Dermis lymphatic vessel endothelial cell (primary cell): ENCODE results near the gene PRSS27. TPM values are rescaled to one million over a fixed set of nuclear protein-coding genes. Genes with fewer than 3 reads are reported as not detected.

Source experiments
- total RNA-seq: library from RNA; depleted of rRNA; stranded (reverse); fragments of >200 nt; gene quantifications from 2 replicates; pipeline ENCODE4 v1.2.1, GENCODE V29; 2014

The PRSS27 gene
- total RNA-seq = 0.22 and 0.26 TPM in 2 replicates

GRCh38 chr16:2720064-2720457, at the start of gene PRSS27:
PRSS27 (minus strand) TSS chr16:2720224; CDS start chr16:2720160, 64 bp downstream.

GRCh38 chr16:2752035-2752849, 32.2 kb upstream of the PRSS27 start, which contains the start of gene SRRM2:
SRRM2 (plus strand) TSS chr16:2752638; CDS start chr16:2756365, 3,727 bp downstream.

GRCh38 chr16:2682209-2683021, 37.6 kb downstream of the PRSS27 start, which contains the start of gene KCTD5:
KCTD5 (plus strand) TSS chr16:2682523; CDS start chr16:2682549, 26 bp downstream.

Other genes with a start within 250 kb of the PRSS27 start
- 0.09 TPM in 1 of 2 replicates, not detected in the other for gene NTN3, start 248.9 kb downstream of the PRSS27 start, total RNA-seq
- gene TBC1D24, start 245.1 kb downstream of the PRSS27 start, total RNA-seq = 5.9 and 8.1 TPM in 2 replicates
- gene ATP6V0C, start 206.3 kb downstream of the PRSS27 start, total RNA-seq = 5.9 and 6.4 TPM in 2 replicates
- gene AMDHD2, start 199.9 kb downstream of the PRSS27 start, total RNA-seq = 31.8 and 37.8 TPM in 2 replicates
- gene CEMP1, start 188.8 kb downstream of the PRSS27 start, total RNA-seq = not detected in 2 replicates
- 14.1 and 14.9 TPM in 2 replicates for gene PDPK1, start 182.2 kb downstream of the PRSS27 start, total RNA-seq
- 13.3 and 15.0 TPM in 2 replicates for gene KCTD5, start 37.7 kb downstream of the PRSS27 start, total RNA-seq
- 32.2 and 35.8 TPM in 2 replicates for gene SRRM2, start 32.4 kb upstream of the PRSS27 start, total RNA-seq
- gene ELOB, start 57.1 kb upstream of the PRSS27 start, total RNA-seq = 231 and 332 TPM in 2 replicates
- gene PRSS33, start 67.3 kb upstream of the PRSS27 start, total RNA-seq = not detected in 2 replicates
- not detected in 2 replicates for gene PRSS41, start 78.2 kb upstream of the PRSS27 start, total RNA-seq
- 0.65 and 1.1 TPM in 2 replicates for gene PRSS21, start 97.0 kb upstream of the PRSS27 start, total RNA-seq
- gene ZG16B, start 110.1 kb upstream of the PRSS27 start, total RNA-seq = 0.09 TPM in 1 of 2 replicates, not detected in the other
- gene PRSS22, start 137.9 kb upstream of the PRSS27 start, total RNA-seq = not detected in 2 replicates
- gene FLYWCH2, start 163.0 kb upstream of the PRSS27 start, total RNA-seq = 28.8 and 32.3 TPM in 2 replicates
- gene FLYWCH1, start 191.7 kb upstream of the PRSS27 start, total RNA-seq = 18.4 and 19.9 TPM in 2 replicates
- under 0.01 TPM in 1 of 2 replicates, not detected in the other for gene KREMEN2, start 244.1 kb upstream of the PRSS27 start, total RNA-seq
- gene PAQR4, start 249.1 kb upstream of the PRSS27 start, total RNA-seq = 2.5 and 2.7 TPM in 2 replicates